GM12878 (cell line): ENCODE data around the gene PYGM. TPM values are rescaled to one million over a fixed set of nuclear protein-coding genes. Genes with fewer than 3 reads are reported as not detected.

Experiments used
- ATAC-seq: fragments of 200-7000 bp; cut with Tn5 transposase; 3 replicates; pipeline ENCODE4 v1.9.1; 2020; ENCODE audit warnings: mild to moderate bottlenecking, moderate library complexity
- BruUV-seq: library from RNA; stranded (reverse); fragments of 400-500 nt; replicated peaks from 2 replicates; lab custom pipeline; 2021; lab: Mats Ljungman, UMichigan
- CTCF ChIA-PET: fragments of 300-600 bp; sonication (Branson Sonifier 250); formaldehyde crosslinking; extraction: SDS; loops from one replicate; lab custom pipeline; 2021; ENCODE audit warnings: inconsistent platforms; lab: Yijun Ruan, JAX
- POLR2A ChIA-PET: fragments of 350-600 bp; formaldehyde crosslinking; extraction: SDS; loops from one replicate; lab custom pipeline; 2021; ENCODE audit warnings: inconsistent platforms; lab: Charles Lee
- RAD21 ChIA-PET: fragments of 300-600 bp; sonication (Branson Sonifier 250); formaldehyde crosslinking; loops from one replicate; lab custom pipeline; 2023; ENCODE audit warnings: antibody characterized with exemption; ENCODE audit not compliant: unreplicated experiment; lab: Charles Lee
- SMC1A ChIA-PET: fragments of 300-600 bp; sonication (Branson Sonifier 250); formaldehyde crosslinking; loops from one replicate; lab custom pipeline; 2023; ENCODE audit not compliant: unreplicated experiment, uncharacterized antibody; lab: Charles Lee
- DNase-seq: peaks from one replicate; pipeline ENCODE4 v3.0.0-alpha.2; 2011; ENCODE audit warnings: low read depth, low spot score
- FAIRE-seq: peaks from 3 replicates; lab custom pipeline; 2011; peaks lifted over from hg19 to GRCh38; lab: Jason Lieb, UNC
- H2AFZ ChIP-seq: 2 replicates; pipeline ENCODE4 v1.6.0; 2011; ENCODE audit warnings: low read depth, low read length, control low read depth; ENCODE audit not compliant: control insufficient read depth
- H3K27ac ChIP-seq: 2 replicates; pipeline ENCODE4 v1.5.1; 2011; ENCODE audit warnings: control low read depth; ENCODE audit not compliant: control insufficient read depth, insufficient read depth
- H3K27me3 ChIP-seq, 2 experiments: replicated peaks in 1 of 2; 2 replicates each; pipeline versions ENCODE4 v1.6.0 to v1.6.1; 2011; ENCODE audit warnings: low read length in 1 of 2; ENCODE audit not compliant: control insufficient read depth in 2 of 2, insufficient read depth in 2 of 2
- H3K36me3 ChIP-seq, 2 experiments: 2 replicates each; pipeline ENCODE4 v1.5.1; 2011; ENCODE audit warnings: low read length in 1 of 2; ENCODE audit not compliant: control insufficient read depth in 2 of 2, insufficient read depth in 2 of 2
- H3K4me1 ChIP-seq: 2 replicates; pipeline ENCODE4 v1.6.1; 2011; ENCODE audit warnings: mild to moderate bottlenecking, low read length, moderate library complexity, mixed read lengths; ENCODE audit not compliant: control insufficient read depth, insufficient read depth
- H3K4me2 ChIP-seq: 2 replicates; pipeline ENCODE4 v1.6.0; 2011; ENCODE audit warnings: control low read depth; ENCODE audit not compliant: control insufficient read depth, insufficient read depth
- H3K4me3 ChIP-seq: fragments of 200-600 bp; sonication (generic); 2 replicates; pipeline ENCODE4 v1.5.1; 2016
- H3K79me2 ChIP-seq: 2 replicates; pipeline ENCODE4 v1.6.0; 2011; ENCODE audit warnings: low read length; ENCODE audit not compliant: control insufficient read depth, insufficient read depth
- H3K9ac ChIP-seq: 2 replicates; pipeline ENCODE4 v1.8.0; 2011; ENCODE audit warnings: low read length, control low read depth, mixed read lengths; ENCODE audit not compliant: control insufficient read depth, insufficient read depth
- H3K9me3 ChIP-seq: replicated peaks from 3 replicates; pipeline ENCODE4 v1.5.1; 2011; ENCODE audit warnings: mild to moderate bottlenecking, low read length; ENCODE audit not compliant: control insufficient read depth, insufficient read depth
- H4K20me1 ChIP-seq: 2 replicates; pipeline ENCODE4 v1.6.0; 2011; ENCODE audit not compliant: control insufficient read depth, insufficient read depth
- CBFB ChIP-seq: IDR thresholded peaks from 2 replicates; pipeline ENCODE4 v1.6.1; 2016; ENCODE audit warnings: antibody characterized with exemption, low read depth
- CHD1 ChIP-seq: IDR thresholded peaks from 2 replicates; pipeline ENCODE4 v1.6.1; 2012; ENCODE audit warnings: low read depth, low read length, improper control_type of control experiment
- DPF2 ChIP-seq: fragments of 450-650 bp; IDR thresholded peaks from 2 replicates; pipeline ENCODE4 v1.6.1; 2017; ENCODE audit warnings: mild to moderate bottlenecking
- MEF2B ChIP-seq: fragments of 450-650 bp; IDR thresholded peaks from 2 replicates; pipeline ENCODE4 v1.6.1; 2018; ENCODE audit warnings: mild to moderate bottlenecking, moderate library complexity; ENCODE audit not compliant: partially characterized antibody, poor library complexity, severe bottlenecking
- MTA2 ChIP-seq: fragments of 450-650 bp; IDR thresholded peaks from 2 replicates; pipeline ENCODE4 v1.6.1; 2016; ENCODE audit warnings: low read depth, mild to moderate bottlenecking, moderate library complexity
- NBN ChIP-seq: fragments of 450-650 bp; IDR thresholded peaks from 2 replicates; pipeline ENCODE4 v1.6.1; 2016
- NRF1 ChIP-seq: conservative IDR thresholded peaks from 2 replicates; pipeline ENCODE4 v1.6.1; 2011; ENCODE audit warnings: mild to moderate bottlenecking, low read depth, low read length, improper control_type of control experiment
- PBX3 ChIP-seq: IDR thresholded peaks from 2 replicates; pipeline ENCODE4 v1.6.1; 2011; ENCODE audit warnings: mild to moderate bottlenecking, low read depth, low read length, moderate library complexity; ENCODE audit not compliant: insufficient replicate concordance
- POU2F2 ChIP-seq: IDR thresholded peaks from 3 replicates; pipeline ENCODE4 v1.6.1; 2011; ENCODE audit warnings: low read depth, mild to moderate bottlenecking, low read length, borderline replicate concordance
- WRNIP1 ChIP-seq: IDR thresholded peaks from 2 replicates; pipeline ENCODE4 v1.6.1; 2011; ENCODE audit warnings: low read depth, low read length, improper control_type of control experiment, borderline replicate concordance
- WGBS: methylation state at CpG from one replicate; pipeline ENCODE4 v1.1.6; 2016; ENCODE audit warnings: low lambda C conversion rate; ENCODE audit not compliant: insufficient replicate concordance, insufficient coverage; ENCODE audit errors: missing lambda C conversion rate; 5-methylcytosine and 5-hydroxymethylcytosine counted together
- in situ Hi-C: fragments of 300-500 bp; cut with MboI; formaldehyde crosslinking; loops from 9 replicates; pipeline ENCODE4 v1.14.3; 2018; ENCODE audit warnings: mixed read lengths
- intact Hi-C: fragments of 100-400 bp; cut with micrococcal nuclease; formaldehyde crosslinking; loops from one replicate; pipeline ENCODE4 v1.14.2; 2022; ENCODE audit not compliant: unreplicated experiment
- polyA plus RNA-seq, 11 experiments: library from polyadenylated mRNA; depleted of rRNA in 4 of 11; unstranded in 6 of 11; stranded (reverse) in 5 of 11; fragments of >200 nt; fragmentation: Nextera tagmentation in 4 of 11; fragmentation: Illumina TruSeq in 1 of 11; extraction: Ambion mirVana in 4 of 11; extraction: Trizol in 1 of 11; gene quantifications; 1 replicate in 1 of 11; 2 replicates in 10 of 11; pipeline versions ENCODE4 v1.2.1 to v1.2.3, GENCODE V29; 2011 to 2016; ENCODE audit warnings: inconsistent platforms in 2 of 11, missing spikeins in 2 of 11, low read depth in 1 of 11
- total RNA-seq, 4 experiments: library from RNA; depleted of rRNA in 3 of 4; stranded (reverse); fragments of >200 nt in 3 of 4; fragmentation: Illumina TruSeq in 1 of 4; extraction: Trizol in 1 of 4; gene quantifications; 2 replicates each; pipeline versions ENCODE4 v1.2.1 to v1.2.3, GENCODE V29; 2013 to 2021
- TF ChIP-seq, protein P1 (sequence below): fragments of 450-650 bp; formaldehyde crosslinking; IDR thresholded peaks from 2 replicates; pipeline ENCODE4 v1.4.0; 2022; ENCODE audit warnings: mild to moderate bottlenecking, moderate library complexity
- TF ChIP-seq, protein P2 (sequence below): IDR thresholded peaks from 2 replicates; pipeline ENCODE4 v1.6.1; 2011; ENCODE audit warnings: low read depth, low read length, improper control_type of control experiment, borderline replicate concordance
- TF ChIP-seq, protein P3 (sequence below): fragments of 450-650 bp; IDR thresholded peaks from 2 replicates; pipeline ENCODE4 v1.6.1; 2014; ENCODE audit warnings: mild to moderate bottlenecking
- TF ChIP-seq, protein P4 (sequence below): fragments of 450-650 bp; IDR thresholded peaks from 2 replicates; pipeline ENCODE4 v1.6.1; 2017; ENCODE audit warnings: mild to moderate bottlenecking

The PYGM gene
- total and polyA plus RNA-seq, 10 of the 15 experiments (the other 5 are each of a cell fraction or from before 2014, with no cell fraction given): 0.04 to 3.7 (median 0.27) TPM; not detected in 1

- Histone ChIP-seq H2AFZ (no peak overlapping the region), H3K9me3 (no peaks in the 10 kb centered on the region), H3K4me2 (no peak overlapping the region), H3K36me3 (no peaks in the 10 kb centered on the region), H3K4me1 (no peaks in the 10 kb centered on the region), H4K20me1 (no peaks in the 10 kb centered on the region), H3K27me3 (no peaks in the 10 kb centered on the region), H3K9ac (no peak overlapping the region), H3K27ac (no peak overlapping the region), H3K79me2 (no peaks in the 10 kb centered on the region), H3K4me3 (no peak overlapping the region)
- no peak for ATAC-seq
- ChIA-PET POLR2A (interaction anchor here (0.6 to 1.4 kb wide), 2 partner anchors 12 to 369 kb away, joined by 3 read pairs; no protein-coding TSS in a partner anchor), SMC1A (no interaction called here), RAD21 (no interaction called here), CTCF (interaction anchor here (1.3 to 1.8 kb wide), 2 partner anchors 9 kb away, joined by 5 to 6 read pairs; partner anchors contain the start of gene PYGM)
- BruUV-seq: no TSS peak
- no peak for DNase-seq
- FAIRE-seq: no peak
- WGBS: 68% methylated on average over 9 of the region's 9 CpGs
- TF ChIP-seq CBFB (no peak), NRF1 (no peak), MEF2B (no peak), MTA2 (no peak), DPF2 (no peak), POU2F2 (no peak), CHD1 (no peak), WRNIP1 (no peak), NBN (no peak), PBX3 (no peak)
- TF ChIP-seq, protein P1, sequence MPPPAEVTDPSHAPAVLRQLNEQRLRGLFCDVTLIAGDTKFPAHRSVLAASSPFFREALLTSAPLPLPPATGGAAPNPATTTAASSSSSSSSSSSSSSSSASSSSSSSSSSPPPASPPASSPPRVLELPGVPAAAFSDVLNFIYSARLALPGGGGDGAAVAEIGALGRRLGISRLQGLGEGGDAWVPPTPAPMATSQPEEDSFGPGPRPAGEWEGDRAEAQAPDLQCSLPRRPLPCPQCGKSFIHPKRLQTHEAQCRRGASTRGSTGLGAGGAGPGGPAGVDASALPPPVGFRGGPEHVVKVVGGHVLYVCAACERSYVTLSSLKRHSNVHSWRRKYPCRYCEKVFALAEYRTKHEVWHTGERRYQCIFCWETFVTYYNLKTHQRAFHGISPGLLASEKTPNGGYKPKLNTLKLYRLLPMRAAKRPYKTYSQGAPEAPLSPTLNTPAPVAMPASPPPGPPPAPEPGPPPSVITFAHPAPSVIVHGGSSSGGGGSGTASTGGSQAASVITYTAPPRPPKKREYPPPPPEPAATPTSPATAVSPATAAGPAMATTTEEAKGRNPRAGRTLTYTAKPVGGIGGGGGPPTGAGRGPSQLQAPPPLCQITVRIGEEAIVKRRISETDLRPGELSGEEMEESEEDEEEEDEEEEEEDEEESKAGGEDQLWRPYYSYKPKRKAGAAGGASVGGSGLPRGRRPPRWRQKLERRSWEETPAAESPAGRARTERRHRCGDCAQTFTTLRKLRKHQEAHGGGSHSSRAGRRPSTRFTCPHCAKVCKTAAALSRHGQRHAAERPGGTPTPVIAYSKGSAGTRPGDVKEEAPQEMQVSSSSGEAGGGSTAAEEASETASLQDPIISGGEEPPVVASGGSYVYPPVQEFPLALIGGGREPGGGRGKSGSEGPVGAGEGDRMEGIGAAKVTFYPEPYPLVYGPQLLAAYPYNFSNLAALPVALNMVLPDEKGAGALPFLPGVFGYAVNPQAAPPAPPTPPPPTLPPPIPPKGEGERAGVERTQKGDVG (CRISPR knock-in tag): no peak
- TF ChIP-seq, protein P2, sequence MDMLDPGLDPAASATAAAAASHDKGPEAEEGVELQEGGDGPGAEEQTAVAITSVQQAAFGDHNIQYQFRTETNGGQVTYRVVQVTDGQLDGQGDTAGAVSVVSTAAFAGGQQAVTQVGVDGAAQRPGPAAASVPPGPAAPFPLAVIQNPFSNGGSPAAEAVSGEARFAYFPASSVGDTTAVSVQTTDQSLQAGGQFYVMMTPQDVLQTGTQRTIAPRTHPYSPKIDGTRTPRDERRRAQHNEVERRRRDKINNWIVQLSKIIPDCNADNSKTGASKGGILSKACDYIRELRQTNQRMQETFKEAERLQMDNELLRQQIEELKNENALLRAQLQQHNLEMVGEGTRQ: no peak
- TF ChIP-seq, protein P3, sequence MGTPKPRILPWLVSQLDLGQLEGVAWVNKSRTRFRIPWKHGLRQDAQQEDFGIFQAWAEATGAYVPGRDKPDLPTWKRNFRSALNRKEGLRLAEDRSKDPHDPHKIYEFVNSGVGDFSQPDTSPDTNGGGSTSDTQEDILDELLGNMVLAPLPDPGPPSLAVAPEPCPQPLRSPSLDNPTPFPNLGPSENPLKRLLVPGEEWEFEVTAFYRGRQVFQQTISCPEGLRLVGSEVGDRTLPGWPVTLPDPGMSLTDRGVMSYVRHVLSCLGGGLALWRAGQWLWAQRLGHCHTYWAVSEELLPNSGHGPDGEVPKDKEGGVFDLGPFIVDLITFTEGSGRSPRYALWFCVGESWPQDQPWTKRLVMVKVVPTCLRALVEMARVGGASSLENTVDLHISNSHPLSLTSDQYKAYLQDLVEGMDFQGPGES: no peak
- TF ChIP-seq, protein P4, sequence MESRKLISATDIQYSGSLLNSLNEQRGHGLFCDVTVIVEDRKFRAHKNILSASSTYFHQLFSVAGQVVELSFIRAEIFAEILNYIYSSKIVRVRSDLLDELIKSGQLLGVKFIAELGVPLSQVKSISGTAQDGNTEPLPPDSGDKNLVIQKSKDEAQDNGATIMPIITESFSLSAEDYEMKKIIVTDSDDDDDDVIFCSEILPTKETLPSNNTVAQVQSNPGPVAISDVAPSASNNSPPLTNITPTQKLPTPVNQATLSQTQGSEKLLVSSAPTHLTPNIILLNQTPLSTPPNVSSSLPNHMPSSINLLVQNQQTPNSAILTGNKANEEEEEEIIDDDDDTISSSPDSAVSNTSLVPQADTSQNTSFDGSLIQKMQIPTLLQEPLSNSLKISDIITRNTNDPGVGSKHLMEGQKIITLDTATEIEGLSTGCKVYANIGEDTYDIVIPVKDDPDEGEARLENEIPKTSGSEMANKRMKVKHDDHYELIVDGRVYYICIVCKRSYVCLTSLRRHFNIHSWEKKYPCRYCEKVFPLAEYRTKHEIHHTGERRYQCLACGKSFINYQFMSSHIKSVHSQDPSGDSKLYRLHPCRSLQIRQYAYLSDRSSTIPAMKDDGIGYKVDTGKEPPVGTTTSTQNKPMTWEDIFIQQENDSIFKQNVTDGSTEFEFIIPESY: no peak
- in situ Hi-C loops (no loop called here), intact Hi-C loops (no loop called here)
Measured at GRCh38 chr11:64751136-64751535, 8.6 kb downstream of the PYGM start.
